ENCODE results near the gene C2CD2.

GRCh38 chr21:41961282-41961701 lies 7.5 kb upstream of the C2CD2 start:
- TF ChIP-seq CTCF (conservative IDR thresholded peaks at IDR 0.05; ENCODE audit: low read depth in 2 of 2) (no peak), JUNB (IDR thresholded peaks at IDR 0.05; ENCODE audit: unreplicated experiment) (no peak), POLR2AphosphoS5 (IDR thresholded peaks at IDR 0.05; ENCODE audit: low read depth) (no peak), REST (IDR thresholded peaks at IDR 0.05; ENCODE audit: unreplicated experiment) (no peak), EZH2 (IDR thresholded peaks at IDR 0.05; ENCODE audit: low read depth, unreplicated experiment) (no peak), EZH2phosphoT487 (IDR thresholded peaks at IDR 0.05; ENCODE audit: unreplicated experiment) (no peak), ZNF114 (CRISPR knock-in tag; IDR thresholded peaks at IDR 0.05) (no peak), NANOG (IDR thresholded peaks at IDR 0.05; ENCODE audit: borderline replicate concordance) (no peak), ZNF331 (CRISPR knock-in tag; IDR thresholded peaks at IDR 0.05; ENCODE audit: low read depth) (no peak)
